NOMO-1 (cell line): ENCODE results near the gene HTR3D.
"Not testable (repeated sequence)": the region's sequence is repeated elsewhere in the genome, so short reads cannot be mapped to it uniquely, and the experiment has no call there.

Experiments used
- DNase-seq, 2 experiments: peaks; one replicate each; lab custom pipeline; 2025; ENCODE audit not compliant: unreplicated experiment in 2 of 2; lab: John Stamatoyannopoulos, UW

HTR3D gene, protein sequence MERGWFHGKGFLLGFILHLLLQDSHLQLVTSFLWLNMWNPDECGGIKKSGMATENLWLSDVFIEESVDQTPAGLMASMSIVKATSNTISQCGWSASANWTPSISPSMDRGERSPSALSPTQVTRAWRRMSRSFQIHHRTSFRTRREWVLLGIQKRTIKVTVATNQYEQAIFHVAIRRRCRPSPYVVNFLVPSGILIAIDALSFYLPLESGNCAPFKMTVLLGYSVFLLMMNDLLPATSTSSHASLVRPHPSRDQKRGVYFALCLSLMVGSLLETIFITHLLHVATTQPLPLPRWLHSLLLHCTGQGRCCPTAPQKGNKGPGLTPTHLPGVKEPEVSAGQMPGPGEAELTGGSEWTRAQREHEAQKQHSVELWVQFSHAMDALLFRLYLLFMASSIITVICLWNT

DNA sequence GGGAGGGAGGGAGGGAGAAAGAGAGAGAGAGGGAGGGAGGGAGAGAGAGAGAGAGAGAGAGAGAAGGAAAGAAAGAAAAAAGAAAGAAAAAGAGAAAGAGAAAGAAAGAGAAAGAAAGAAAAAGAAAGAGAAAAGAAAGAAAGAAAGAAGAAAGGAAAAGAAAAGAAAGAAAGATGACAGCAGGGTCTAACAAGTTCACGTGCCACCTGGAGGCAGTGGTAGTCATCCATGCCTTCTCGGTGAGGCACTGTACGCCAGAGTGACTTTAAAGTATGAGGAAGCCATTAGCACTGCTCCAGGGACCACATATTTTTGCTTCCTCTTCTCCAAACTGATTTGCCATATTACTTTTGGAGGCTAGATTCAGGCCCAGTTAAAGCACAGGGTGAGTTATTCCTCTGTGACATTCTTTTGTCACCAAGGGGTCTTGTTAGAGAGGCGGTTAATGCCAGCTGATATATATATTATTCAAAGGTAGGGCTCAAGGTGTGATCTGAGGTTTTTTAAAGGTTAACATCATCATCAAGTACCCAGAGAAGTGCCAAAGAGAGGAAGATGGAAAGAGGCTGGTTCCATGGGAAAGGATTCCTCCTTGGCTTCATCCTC is at the start of gene HTR3D:
Gene HTR3D (plus strand): TSS at position 556 of the 606 bp plus-strand sequence. CDS start 0 bp downstream, at position 556.
- peak; percentile 70 to 74 for DNase-seq

GRCh38 chr3:183981990-183982644 is 49.4 kb upstream of the HTR3D start:
- no peak for DNase-seq

DNA sequence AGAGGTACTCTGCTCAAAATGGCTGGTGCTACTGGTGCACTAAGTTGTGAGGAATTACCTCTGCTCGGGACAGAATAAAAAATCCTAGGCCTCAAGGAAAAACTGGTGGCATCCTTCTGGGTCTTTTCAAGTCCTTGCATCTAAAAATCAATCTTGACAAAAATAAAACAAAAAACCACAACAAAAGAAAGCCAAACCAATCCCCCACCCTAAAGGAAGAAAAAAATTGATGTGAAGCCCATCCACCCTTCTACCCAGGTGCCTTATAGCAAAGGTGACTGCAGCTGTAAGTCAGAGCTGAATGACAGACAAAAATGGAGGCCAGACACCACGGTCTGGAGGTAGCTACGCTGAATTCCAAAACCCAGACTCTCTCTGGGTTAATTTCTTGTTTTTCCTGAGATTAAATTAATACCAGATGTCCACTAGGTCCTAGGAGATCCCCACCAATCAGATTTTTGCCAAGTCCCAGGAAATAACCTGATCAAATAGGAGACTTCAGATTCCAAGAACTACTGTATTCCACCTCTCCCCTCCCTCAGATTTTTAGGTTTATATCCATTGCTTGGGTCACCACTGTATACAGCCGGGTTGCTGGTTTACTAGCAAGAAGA is 47.3 kb upstream of the HTR3D start:
- no peak for DNase-seq

GRCh38 chr3:183984749-183985729 is 46.5 kb upstream of the HTR3D start:
- DNase-seq, result no peak

GRCh38 chr3:183987000-183987600 is 44.4 kb upstream of the HTR3D start:
- no peak for DNase-seq

DNA sequence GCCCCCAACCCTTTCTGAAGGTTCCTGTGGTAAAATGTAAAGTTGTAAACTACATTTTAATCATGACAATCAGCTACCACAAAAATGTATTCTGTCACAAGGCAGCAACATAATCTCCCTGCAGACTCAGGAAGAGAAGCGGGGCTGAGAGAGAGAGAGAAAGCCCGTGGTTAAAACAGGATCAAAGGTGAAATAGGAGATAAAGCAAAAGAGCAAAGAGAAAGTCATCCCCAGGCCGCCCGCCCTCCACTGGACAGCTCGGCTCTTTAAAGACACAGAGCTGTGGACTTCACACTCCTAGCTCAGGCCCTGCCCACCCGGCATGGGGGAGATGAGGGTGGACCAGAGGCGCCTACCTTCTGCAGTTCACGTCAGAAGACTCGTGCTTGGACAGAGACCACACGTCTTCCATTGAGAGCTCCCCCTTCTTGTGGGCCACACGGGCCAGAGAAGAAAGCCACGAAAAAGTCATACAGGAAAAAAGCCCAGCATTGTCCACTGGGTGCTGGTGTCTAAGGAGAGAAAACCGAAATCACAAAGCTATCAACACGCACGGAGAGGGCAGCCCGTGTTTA is 43.2 kb upstream of the HTR3D start:
- DNase-seq, result no peak

- no peak for DNase-seq
These were observed 40.1 kb upstream of the HTR3D start for GRCh38 chr3:183991403-183991802.

DNA sequence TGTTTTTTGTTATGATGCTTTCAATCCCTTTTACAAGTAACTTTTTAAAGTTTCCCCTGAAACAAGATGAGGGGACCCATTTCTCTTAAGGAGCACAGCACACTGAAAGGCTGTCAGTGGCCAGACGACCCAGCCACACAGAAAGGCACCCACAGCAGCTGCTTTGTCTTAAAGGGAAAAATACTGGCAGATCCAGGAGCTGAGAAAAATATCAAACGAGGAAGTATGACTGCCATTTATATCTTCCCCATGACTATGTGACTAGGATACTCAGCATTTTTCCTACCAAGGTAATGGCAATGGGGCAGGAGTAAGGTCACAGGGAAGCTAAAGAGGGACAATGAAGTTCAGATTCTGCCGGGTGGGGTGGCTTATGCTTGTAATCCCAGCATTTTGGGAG is 29.8 kb upstream of the HTR3D start:
- no peak for DNase-seq

- no peak for DNase-seq
These were observed 29.1 kb upstream of the HTR3D start for GRCh38 chr3:184002469-184002868.

DNA sequence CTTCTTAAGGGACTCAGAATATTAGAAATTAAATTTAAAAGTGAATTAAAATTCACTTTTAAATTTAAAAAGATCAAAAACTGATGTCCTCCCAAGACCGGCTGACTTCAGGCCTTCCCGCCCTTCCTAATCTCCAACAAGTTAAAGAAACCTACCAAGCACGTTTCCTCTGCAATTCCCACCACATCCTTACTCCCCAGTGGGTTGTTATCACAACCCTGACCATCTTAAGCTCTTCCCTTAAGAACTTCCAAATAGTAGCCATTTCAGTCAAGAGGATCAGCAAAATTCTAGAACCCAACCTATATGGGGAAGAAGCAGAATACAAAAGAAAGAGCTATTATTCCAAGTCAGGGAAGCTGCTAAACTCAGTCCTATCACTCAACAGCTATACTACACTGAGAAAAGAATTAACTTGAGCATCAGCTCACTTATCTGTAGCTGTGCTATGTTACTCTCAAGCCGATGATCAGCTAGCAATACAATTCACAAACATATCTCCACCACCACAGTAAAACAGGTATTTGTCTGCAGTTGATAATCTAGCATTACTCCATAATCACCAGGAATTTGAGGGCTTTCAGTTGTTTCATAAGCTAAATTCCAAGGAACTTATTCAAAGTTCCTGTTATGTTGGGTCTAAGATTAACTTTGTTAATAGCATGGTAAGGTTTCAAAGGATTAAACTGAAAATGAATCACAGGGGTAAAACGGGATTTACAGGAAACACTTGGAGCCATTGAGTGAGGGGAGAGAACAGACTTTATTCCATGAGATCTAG is 28.2 kb upstream of the HTR3D start:
- no peak for DNase-seq

- no peak for DNase-seq
These were observed 27.1 kb upstream of the HTR3D start for GRCh38 chr3:184004476-184004875.

DNA sequence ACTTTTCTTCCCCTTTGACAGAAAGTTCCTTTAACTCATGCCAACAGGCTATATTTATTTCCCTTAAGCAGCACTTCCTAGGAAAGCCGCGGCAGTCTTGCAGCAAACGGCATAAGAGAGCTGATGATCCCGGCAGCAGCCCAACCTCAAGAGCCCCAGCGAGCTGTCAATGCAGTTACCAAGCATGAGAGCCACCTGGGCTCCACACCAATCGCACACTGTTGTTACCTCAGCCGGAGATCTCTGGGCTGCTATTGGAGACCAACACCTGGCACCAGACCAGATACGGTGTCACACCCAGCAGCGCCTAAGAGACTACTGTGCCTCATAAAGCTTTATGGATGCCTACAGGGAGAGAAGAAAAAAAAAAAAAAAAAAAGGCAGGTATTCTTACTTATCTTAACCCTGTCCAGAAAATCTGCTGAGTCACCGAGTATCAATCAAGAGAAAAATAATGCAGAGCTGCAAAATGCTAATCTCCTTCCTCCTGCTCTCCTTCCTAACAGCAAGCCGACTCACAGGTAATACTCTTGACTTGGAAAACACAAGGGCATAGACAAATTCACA is 25.5 kb upstream of the HTR3D start:
- peak; percentile 62 to 69 for DNase-seq

DNA sequence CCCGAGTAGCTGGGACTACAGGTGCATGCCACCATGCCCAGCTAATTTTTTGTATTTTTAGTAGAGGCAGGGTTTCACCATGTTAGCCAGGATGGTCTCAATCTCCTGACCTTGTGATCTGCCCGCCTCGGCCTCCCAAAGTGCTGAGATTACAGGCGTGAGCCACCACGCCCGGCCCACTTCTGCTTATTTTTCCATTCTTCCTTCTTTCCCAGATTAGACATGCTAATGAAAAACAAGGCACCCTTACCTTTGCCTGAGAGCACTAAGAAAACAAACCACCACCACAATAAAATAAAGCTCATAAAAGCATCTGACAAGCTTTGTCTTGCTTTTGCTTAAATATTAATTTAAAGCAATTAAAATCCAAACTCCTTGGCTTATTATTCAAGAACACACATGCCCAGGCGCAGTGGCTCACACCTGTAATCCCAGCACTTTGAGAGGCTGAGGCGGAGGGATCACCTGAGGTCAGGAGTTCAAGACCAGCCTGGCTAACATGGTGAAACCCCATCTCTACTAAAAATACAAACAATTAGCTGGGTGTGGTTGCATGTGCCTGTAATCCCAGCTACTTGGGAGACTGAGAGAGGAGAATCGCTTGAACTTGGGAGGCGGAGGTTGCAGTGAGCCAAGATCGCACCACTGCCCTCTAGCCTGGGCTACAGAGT is 24.3 kb upstream of the HTR3D start:
- DNase-seq, result not testable (repeated sequence)

- DNase-seq, result no peak
These were observed 23.4 kb upstream of the HTR3D start for GRCh38 chr3:184008161-184008560.

DNA sequence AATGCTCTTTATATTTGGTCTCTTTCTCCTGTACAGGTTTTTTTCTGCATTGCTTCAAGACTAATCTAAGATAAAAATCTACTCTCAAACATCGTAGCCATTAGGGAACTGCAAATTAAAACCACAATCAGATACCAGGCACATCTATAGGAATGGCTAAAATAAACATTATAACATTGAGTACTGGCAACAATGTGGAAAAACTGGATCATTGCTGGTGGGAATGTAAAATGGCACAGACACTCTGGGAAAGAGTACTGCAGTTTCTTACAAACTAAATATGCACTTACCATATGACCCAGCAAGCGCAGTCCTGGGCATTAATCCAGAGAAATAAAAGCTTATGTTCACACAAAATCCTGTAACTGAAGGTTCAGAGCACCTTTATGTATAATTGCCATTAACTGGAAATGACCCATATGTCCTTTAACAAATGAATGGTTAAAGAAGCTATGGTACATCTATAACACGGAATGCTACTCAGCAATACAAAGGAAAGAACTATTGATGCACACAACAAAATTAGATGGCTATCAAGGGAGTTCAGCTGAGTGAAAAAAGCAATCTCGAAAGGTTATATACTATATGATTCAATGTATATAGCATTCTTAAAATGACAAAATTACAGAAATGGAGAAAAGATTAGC is 20.2 kb upstream of the HTR3D start:
- DNase-seq, result no peak

GRCh38 chr3:184011937-184012889 is 19.3 kb upstream of the HTR3D start:
- DNase-seq, result no peak
